Measurements from ENCODE around the gene MAGED4.
"Not testable (repeated sequence)": the region's sequence is repeated elsewhere in the genome, so short reads cannot be mapped to it uniquely, and the experiment has no call there.

The MAGED4 gene

GRCh38 chrX:52184440-52185077 lies at the start of gene MAGED4:
MAGED4 (plus strand) TSS chrX:52184888; CDS start chrX:52185923, 1,035 bp downstream.
- not testable (repeated sequence) for DNase-seq

GRCh38 chrX:52138830-52139544 lies 45.7 kb upstream of the MAGED4 start:
- DNase-seq: no peak

- DNase-seq: no peak
Observed at GRCh38 chrX:52139545-52139895, 45.2 kb upstream of the MAGED4 start.

GRCh38 chrX:52140020-52140419 lies 44.7 kb upstream of the MAGED4 start:
- DNase-seq: no peak

GRCh38 chrX:52150667-52151066 lies 34.0 kb upstream of the MAGED4 start:
- DNase-seq: not testable (repeated sequence)

GRCh38 chrX:52160140-52160539 lies 24.5 kb upstream of the MAGED4 start:
- not testable (repeated sequence) for DNase-seq

- no peak for DNase-seq
Observed at GRCh38 chrX:52166840-52167239, 17.8 kb upstream of the MAGED4 start.

- DNase-seq: not testable (repeated sequence)
Observed at GRCh38 chrX:52171055-52171454, 13.6 kb upstream of the MAGED4 start.

- not testable (repeated sequence) for DNase-seq
Observed at GRCh38 chrX:52185078-52185453, 378 bp downstream of the MAGED4 start.

- not testable (repeated sequence) for DNase-seq
Observed at GRCh38 chrX:52211405-52211804, 26.7 kb downstream of the MAGED4 start.

- no peak for DNase-seq
Observed at GRCh38 chrX:52213276-52213675, 28.6 kb downstream of the MAGED4 start.

- no peak for DNase-seq
Observed at GRCh38 chrX:52216541-52216940, 31.9 kb downstream of the MAGED4 start.

- no peak for DNase-seq
Observed at GRCh38 chrX:52217494-52218160, 32.9 kb downstream of the MAGED4 start.

- DNase-seq: no peak
Observed at GRCh38 chrX:52220936-52221335, 36.2 kb downstream of the MAGED4 start.
